ENCODE measurements around the gene ZDHHC11B.

DNA sequence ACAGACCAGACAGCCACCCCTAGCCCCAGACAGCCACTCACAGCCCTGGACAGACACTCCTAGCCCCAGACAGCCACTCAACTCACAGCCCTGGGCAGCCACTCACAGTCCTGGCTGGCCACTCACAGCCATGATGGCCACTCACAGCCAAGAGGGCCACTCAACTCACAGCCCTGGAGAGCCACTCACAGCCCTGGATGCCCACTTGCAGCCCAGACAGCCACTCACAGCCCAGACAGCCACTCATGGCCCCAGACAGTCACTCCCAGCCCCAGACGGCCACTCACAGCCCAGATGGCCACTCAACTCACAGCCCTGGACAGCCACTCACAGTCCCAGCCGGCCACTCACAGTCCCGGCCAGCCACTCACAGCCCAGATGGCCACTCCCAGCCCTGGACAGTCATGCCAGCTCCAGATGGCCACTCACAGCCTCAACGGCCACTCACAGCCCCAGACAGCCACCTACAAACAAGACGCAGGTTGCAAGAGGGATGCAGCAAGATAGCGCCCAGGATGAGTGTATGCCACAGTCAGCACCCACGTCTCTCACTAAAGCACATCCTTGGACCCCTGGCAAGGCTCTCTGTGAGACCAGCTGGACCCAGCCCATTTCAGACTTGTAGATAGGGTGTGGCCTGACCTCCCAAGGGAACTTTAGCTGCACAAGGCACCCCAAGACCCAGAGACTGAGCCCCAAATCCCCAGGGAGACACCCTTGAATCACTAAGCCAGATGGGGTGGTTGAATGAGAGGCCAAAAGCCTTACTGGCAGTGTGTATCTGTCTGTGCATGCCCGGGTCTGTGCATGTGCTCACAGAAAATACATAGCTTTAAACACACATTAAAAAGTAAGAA is 22.4 kb downstream of the ZDHHC11B start:
- TF ChIP-seq POLR2AphosphoS5 (IDR thresholded peaks at IDR 0.05; ENCODE audit: insufficient read depth in 1 of 2, low read depth in 1 of 2) (no peak), POLR2A (IDR thresholded peaks at IDR 0.05) (no peak)
- TF ChIP-seq, protein P1, sequence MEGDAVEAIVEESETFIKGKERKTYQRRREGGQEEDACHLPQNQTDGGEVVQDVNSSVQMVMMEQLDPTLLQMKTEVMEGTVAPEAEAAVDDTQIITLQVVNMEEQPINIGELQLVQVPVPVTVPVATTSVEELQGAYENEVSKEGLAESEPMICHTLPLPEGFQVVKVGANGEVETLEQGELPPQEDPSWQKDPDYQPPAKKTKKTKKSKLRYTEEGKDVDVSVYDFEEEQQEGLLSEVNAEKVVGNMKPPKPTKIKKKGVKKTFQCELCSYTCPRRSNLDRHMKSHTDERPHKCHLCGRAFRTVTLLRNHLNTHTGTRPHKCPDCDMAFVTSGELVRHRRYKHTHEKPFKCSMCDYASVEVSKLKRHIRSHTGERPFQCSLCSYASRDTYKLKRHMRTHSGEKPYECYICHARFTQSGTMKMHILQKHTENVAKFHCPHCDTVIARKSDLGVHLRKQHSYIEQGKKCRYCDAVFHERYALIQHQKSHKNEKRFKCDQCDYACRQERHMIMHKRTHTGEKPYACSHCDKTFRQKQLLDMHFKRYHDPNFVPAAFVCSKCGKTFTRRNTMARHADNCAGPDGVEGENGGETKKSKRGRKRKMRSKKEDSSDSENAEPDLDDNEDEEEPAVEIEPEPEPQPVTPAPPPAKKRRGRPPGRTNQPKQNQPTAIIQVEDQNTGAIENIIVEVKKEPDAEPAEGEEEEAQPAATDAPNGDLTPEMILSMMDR (IDR thresholded peaks at IDR 0.05): no peak
